Coronary artery (tissue), 2 donors: ENCODE measurements around the gene SEMA3E.

Experiments
- DNase-seq: peaks from one replicate; pipeline ENCODE4 v3.0.0-alpha.2; 2017; ENCODE audit warnings: low spot score
- H3K27ac ChIP-seq, 2 donors: fragments of 200-600 bp; sonication (generic); one replicate each; pipeline ENCODE4 v1.5.1; 2016 to 2019
- H3K4me3 ChIP-seq: fragments of 200-600 bp; sonication (generic); 2 replicates; pipeline ENCODE4 v1.5.1; 2016; ENCODE audit warnings: mild to moderate bottlenecking, moderate library complexity
- CTCF ChIP-seq: fragments of 200-600 bp; sonication (generic); IDR thresholded peaks from one replicate; pipeline ENCODE4 v1.5.1; 2019; ENCODE audit warnings: antibody characterized with exemption

Gene SEMA3E

GRCh38 chr7:83338277-83338950, 310.5 kb downstream of the SEMA3E start:
- Histone ChIP-seq H3K4me3 (no peak overlapping the region), H3K27ac (no peak overlapping the region)
- TF ChIP-seq CTCF = no peak
- DNase-seq = no peak

- Histone ChIP-seq H3K4me3 (no peak overlapping the region), H3K27ac (no peak overlapping the region)
- no peak for TF ChIP-seq CTCF
Observed at GRCh38 chr7:83337050-83337449, 311.9 kb downstream of the SEMA3E start.

GRCh38 chr7:83326223-83326622, 322.7 kb downstream of the SEMA3E start:
- TF ChIP-seq CTCF = no peak
- Histone ChIP-seq H3K4me3 (no peak overlapping the region), H3K27ac (no peak overlapping the region)
- no peak for DNase-seq

More at GRCh38 chr7:83337050-83337449, 311.9 kb downstream of the SEMA3E start:
- no peak for DNase-seq

- Histone ChIP-seq H3K27ac (no peak overlapping the region), H3K4me3 (no peak overlapping the region)
- no peak for TF ChIP-seq CTCF
- no peak for DNase-seq
Observed at GRCh38 chr7:83325083-83325482, 323.9 kb downstream of the SEMA3E start.

GRCh38 chr7:83324596-83324995, 324.3 kb downstream of the SEMA3E start:
- no peak for TF ChIP-seq CTCF
- H3K4me3 ChIP-seq = no peak overlapping the region
- no peak for DNase-seq
- no peak overlapping the region for H3K27ac ChIP-seq

GRCh38 chr7:83321011-83321410, 327.9 kb downstream of the SEMA3E start:
- Histone ChIP-seq H3K27ac (no peak overlapping the region), H3K4me3 (no peak overlapping the region)
- no peak for DNase-seq
- no peak for TF ChIP-seq CTCF

- Histone ChIP-seq H3K4me3 (no peak overlapping the region), H3K27ac (no peak overlapping the region)
- DNase-seq = no peak
- TF ChIP-seq CTCF = no peak
Observed at GRCh38 chr7:83313931-83314330, 335.0 kb downstream of the SEMA3E start.
